Measurements from ENCODE around the gene NCOR1. TPM values are rescaled to one million over a fixed set of nuclear protein-coding genes. Genes with fewer than 3 reads are reported as not detected.

The NCOR1 gene
- total and polyA plus RNA-seq, 2 of the 13 experiments (the other 11 are each of a cell fraction or from before 2014, with no cell fraction given), result 57.0 to 71.7 TPM

GRCh38 chr17:16122697-16123434 is 92.5 kb downstream of the NCOR1 start:
- no peak for FAIRE-seq
- no peaks in the 10 kb centered on the region for H3K9me3 ChIP-seq (ENCODE audit: low read length)

GRCh38 chr17:16121915-16122314 is 93.4 kb downstream of the NCOR1 start:
- H3K4me1 ChIP-seq (ENCODE audit: insufficient read depth, low read length), result no peaks in the 10 kb centered on the region
- in situ Hi-C loops (cut with HindIII; ENCODE audit: extremely low pct_ligation_motif_present, low pct_unique_long_range_greater_than_20kb), result no loop called here
- CTCF ChIA-PET (ENCODE audit: low intra/inter-chr PET ratio, low total read pairs), result no interaction called here
- no peak overlapping the region for H3K4me3 ChIP-seq (replicated peaks in 1 of 3; ENCODE audit: insufficient read depth in 1 of 3, low read depth in 2 of 3, low read length in 3 of 3)
- no peak overlapping the region for H3K4me2 ChIP-seq (ENCODE audit: low read depth, low read length)
- intact Hi-C loops (cut with micrococcal nuclease; ENCODE audit: unreplicated experiment), result no loop called here
- no peaks in the 10 kb centered on the region for H3K79me2 ChIP-seq (ENCODE audit: insufficient read depth, low read length)
- ATAC-seq, result no peak
- FAIRE-seq, result no peak
- no peak overlapping the region for H2AFZ ChIP-seq (ENCODE audit: low read length)
- 95% methylated on average over 2 of the region's 2 CpGs for WGBS (ENCODE audit: low lambda C conversion rate)
- peaks cover 10 to 69% of the 10 kb centered on the region in 2 experiments for H3K36me3 ChIP-seq (replicated peaks in 1 of 2; ENCODE audit: control insufficient read depth in 1 of 2, insufficient read depth in 2 of 2, low read length in 2 of 2)
- no TSS peak for BruUV-seq (replicated peaks)
- H3K27me3 ChIP-seq (ENCODE audit: control insufficient read depth in 1 of 2, insufficient read depth in 2 of 2, low read length in 2 of 2), result no peaks in the 10 kb centered on the region; a peak in 1 of 5 replicates
- POLR2A ChIA-PET, result no interaction called here
- H4K20me1 ChIP-seq (ENCODE audit: insufficient read depth, low read length), result no peaks in the 10 kb centered on the region
- TF ChIP-seq NONO (IDR thresholded peaks at IDR 0.05) (no peak), NONO (CRISPR knock-in tag; conservative IDR thresholded peaks at IDR 0.05) (no peak), KAT7 (CRISPR knock-in tag; IDR thresholded peaks at IDR 0.05; ENCODE audit: borderline replicate concordance) (no peak), IKZF4 (CRISPR knock-in tag; IDR thresholded peaks at IDR 0.05; ENCODE audit: borderline replicate concordance, low read depth, not compliant biosample characterization) (no peak), RAD51 (IDR thresholded peaks at IDR 0.05; ENCODE audit: borderline replicate concordance) (no peak), TCF7L2 (IDR thresholded peaks at IDR 0.05; ENCODE audit: low read depth, low read length) (no peak), XBP1 (CRISPR knock-in tag; IDR thresholded peaks at IDR 0.05) (no peak), CREBL2 (CRISPR knock-in tag; IDR thresholded peaks at IDR 0.05; ENCODE audit: borderline replicate concordance) (no peak), PHF21A (CRISPR knock-in tag; IDR thresholded peaks at IDR 0.05) (no peak), BHLHE40 (IDR thresholded peaks at IDR 0.05; ENCODE audit: low read length) (no peak), RBM22 (optimal IDR thresholded peaks at IDR 0.05; ENCODE audit: low read length) (no peak), THAP11 (CRISPR knock-in tag; IDR thresholded peaks at IDR 0.05) (no peak), ZNF24 (IDR thresholded peaks at IDR 0.05) (no peak), PAF1 (CRISPR knock-in tag; IDR thresholded peaks at IDR 0.05) (no peak), SALL2 (CRISPR knock-in tag; IDR thresholded peaks at IDR 0.05) (no peak)
- no peak overlapping the region for H3K9ac ChIP-seq (ENCODE audit: insufficient read depth, low read depth, low read length)
- no peak for DNase-seq (ENCODE audit: low spot score)
- H3K9me3 ChIP-seq (ENCODE audit: low read length), result no peaks in the 10 kb centered on the region
- H3K27ac ChIP-seq (ENCODE audit: extremely low read length, insufficient read depth, low read length), result no peak overlapping the region

More at GRCh38 chr17:16122697-16123434, 92.5 kb downstream of the NCOR1 start:
- peaks cover 10 to 64% of the 10 kb centered on the region in 2 experiments for H3K36me3 ChIP-seq (replicated peaks in 1 of 2; ENCODE audit: control insufficient read depth in 1 of 2, insufficient read depth in 2 of 2, low read length in 2 of 2)
- no peak overlapping the region for H3K4me3 ChIP-seq (replicated peaks in 1 of 3; ENCODE audit: insufficient read depth in 1 of 3, low read depth in 2 of 3, low read length in 3 of 3)
- H2AFZ ChIP-seq (ENCODE audit: low read length), result no peak overlapping the region
- BruUV-seq (replicated peaks), result no TSS peak
- ATAC-seq (no peak), DNase-seq (ENCODE audit: low spot score) (no peak)
- no peaks in the 10 kb centered on the region for H3K79me2 ChIP-seq (ENCODE audit: insufficient read depth, low read length)
- WGBS (ENCODE audit: low lambda C conversion rate), result over 99% methylated on average over 8 of the region's 8 CpGs
- intact Hi-C loops (cut with micrococcal nuclease; ENCODE audit: unreplicated experiment) (no loop called here), in situ Hi-C loops (cut with HindIII; ENCODE audit: extremely low pct_ligation_motif_present, low pct_unique_long_range_greater_than_20kb) (no loop called here)
- no peak overlapping the region for H3K4me2 ChIP-seq (ENCODE audit: low read depth, low read length)
- no peak for TF ChIP-seq CAMTA2 (CRISPR knock-in tag; IDR thresholded peaks at IDR 0.05; ENCODE audit: borderline replicate concordance)
- no peak for TF ChIP-seq ZNF839 (CRISPR knock-in tag; IDR thresholded peaks at IDR 0.05; ENCODE audit: borderline replicate concordance)
- CTCF ChIA-PET (ENCODE audit: low intra/inter-chr PET ratio, low total read pairs), result no interaction called here
- H3K27ac ChIP-seq (ENCODE audit: extremely low read length, insufficient read depth, low read length), result no peak overlapping the region
- H4K20me1 ChIP-seq (ENCODE audit: insufficient read depth, low read length), result no peaks in the 10 kb centered on the region
- no peaks in the 10 kb centered on the region for H3K4me1 ChIP-seq (ENCODE audit: insufficient read depth, low read length)
- H3K9ac ChIP-seq (ENCODE audit: insufficient read depth, low read depth, low read length), result no peak overlapping the region
- no peaks in the 10 kb centered on the region; a peak in 1 of 5 replicates for H3K27me3 ChIP-seq (ENCODE audit: control insufficient read depth in 1 of 2, insufficient read depth in 2 of 2, low read length in 2 of 2)
- POLR2A ChIA-PET, result no interaction called here
